Activated CD8-positive, alpha-beta T cell treated with anti-CD3 and anti-CD28 coated beads for 36 hours (primary cell): ENCODE data around the gene GZMB. TPM values are rescaled to one million over a fixed set of nuclear protein-coding genes. Genes with fewer than 3 reads are reported as not detected.

Experiments used
- ATAC-seq: fragments of 200-7000 bp; cut with Tn5 transposase; one replicate; pipeline ENCODE4 v1.10.0; 2021; ENCODE audit warnings: mild to moderate bottlenecking, moderate library complexity
- CTCF ChIA-PET: fragments of 350-600 bp; sonication (Branson Sonifier 250); formaldehyde crosslinking; loops from one replicate; lab custom pipeline; 2021; ENCODE audit warnings: antibody characterized with exemption; lab: Charles Lee
- POLR2A ChIA-PET: fragments of 350-600 bp; sonication (Branson Sonifier 250); formaldehyde crosslinking; loops from one replicate; lab custom pipeline; 2021; ENCODE audit warnings: antibody characterized with exemption; lab: Charles Lee
- DNase-seq: peaks from one replicate; pipeline ENCODE4 v3.0.0-alpha.2; 2020
- H3K27ac Mint-ChIP-seq: one replicate; pipeline ENCODE4 v1.8.0; 2021; ENCODE audit warnings: mild to moderate bottlenecking, mixed read lengths
- H3K27me3 Mint-ChIP-seq: one replicate; pipeline ENCODE4 v1.8.0; 2021; ENCODE audit warnings: mixed read lengths
- H3K36me3 Mint-ChIP-seq: one replicate; pipeline ENCODE4 v1.8.0; 2021; ENCODE audit warnings: low read depth, mixed read lengths
- H3K4me1 Mint-ChIP-seq: one replicate; pipeline ENCODE4 v1.8.0; 2021; ENCODE audit warnings: low read depth, mixed read lengths
- H3K4me3 Mint-ChIP-seq: one replicate; pipeline ENCODE4 v1.8.0; 2021; ENCODE audit warnings: mild to moderate bottlenecking, moderate library complexity, mixed read lengths
- H3K9me3 Mint-ChIP-seq: one replicate; pipeline ENCODE4 v1.8.0; 2021; ENCODE audit warnings: mixed read lengths
- CTCF ChIP-seq: fragments of 200-600 bp; IDR thresholded peaks from one replicate; pipeline ENCODE4 v1.8.0; 2022; ENCODE audit warnings: antibody characterized with exemption, mild to moderate bottlenecking
- intact Hi-C: fragments of 100-400 bp; cut with micrococcal nuclease; formaldehyde crosslinking; loops from one replicate; pipeline ENCODE4 v1.10.0; 2022
- total RNA-seq, 2 experiments: library from RNA; stranded (reverse); gene quantifications; one replicate each; pipeline ENCODE4 v1.2.3, GENCODE V29; 2021

Gene GZMB
- total RNA-seq, 2 experiments from 2014 or later = 1,751 to 1,779 TPM

- no peak for ATAC-seq
- Mint-ChIP-seq H3K4me3 (no peak overlapping the region), H3K27ac (no peak overlapping the region), H3K36me3 (peaks cover 2% of the 10 kb centered on the region), H3K9me3 (peaks cover 2% of the 10 kb centered on the region), H3K27me3 (peaks cover 2% of the 10 kb centered on the region), H3K4me1 (peaks cover 38% of the 10 kb centered on the region)
- intact Hi-C loops = no loop called here
- no peak for DNase-seq
- no peak for TF ChIP-seq CTCF
- CTCF ChIA-PET = no interaction called here
- POLR2A ChIA-PET = no interaction called here
Observed at GRCh38 chr14:24639270-24639669, 5.3 kb upstream of the GZMB start.

DNA sequence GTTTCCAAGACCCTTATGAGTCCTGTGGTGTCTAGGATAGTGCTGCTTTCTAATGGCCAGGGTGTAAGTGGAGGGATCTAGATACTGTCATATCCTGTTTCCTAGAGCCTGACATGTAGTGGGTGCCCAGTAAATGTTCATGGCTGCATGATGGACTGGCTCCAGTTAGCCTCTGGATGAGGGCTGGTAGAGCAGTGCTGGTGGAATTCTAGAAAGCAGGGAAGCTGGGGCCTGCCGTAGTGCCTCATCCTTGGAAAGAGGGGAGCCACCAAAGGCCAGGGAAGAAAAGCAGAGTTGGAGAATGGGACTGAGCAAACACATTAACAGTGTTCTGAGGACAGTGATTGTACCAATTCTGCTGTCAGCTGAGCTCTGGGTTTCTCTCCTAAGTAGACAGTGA lies 637 bp downstream of the GZMB start:
- Mint-ChIP-seq H3K27ac (peak overlapping the region; percentile 95), H3K4me3 (peak overlapping the region; percentile 93), H3K27me3 (peaks cover 2% of the 10 kb centered on the region), H3K9me3 (peaks cover 2% of the 10 kb centered on the region), H3K4me1 (peaks cover 50% of the 10 kb centered on the region), H3K36me3 (peaks cover 48% of the 10 kb centered on the region)
- no peak for DNase-seq
- ATAC-seq = no peak
- no peak for TF ChIP-seq CTCF
- ChIA-PET CTCF (interaction anchor here (0.7 to 4.0 kb wide), 6 partner anchors 21 to 59 kb away, joined by 3 to 20 read pairs (median 5); partner anchors contain the start of gene GZMH), POLR2A (interaction anchor here (1.2 to 2.7 kb wide), 5 partner anchors 29 to 57 kb away, joined by 4 to 18 read pairs (median 7); no protein-coding TSS in a partner anchor)
- intact Hi-C loops = loop anchor here (5.0 kb wide), 1 partner anchor 59 kb away; no protein-coding TSS in a partner anchor

DNA sequence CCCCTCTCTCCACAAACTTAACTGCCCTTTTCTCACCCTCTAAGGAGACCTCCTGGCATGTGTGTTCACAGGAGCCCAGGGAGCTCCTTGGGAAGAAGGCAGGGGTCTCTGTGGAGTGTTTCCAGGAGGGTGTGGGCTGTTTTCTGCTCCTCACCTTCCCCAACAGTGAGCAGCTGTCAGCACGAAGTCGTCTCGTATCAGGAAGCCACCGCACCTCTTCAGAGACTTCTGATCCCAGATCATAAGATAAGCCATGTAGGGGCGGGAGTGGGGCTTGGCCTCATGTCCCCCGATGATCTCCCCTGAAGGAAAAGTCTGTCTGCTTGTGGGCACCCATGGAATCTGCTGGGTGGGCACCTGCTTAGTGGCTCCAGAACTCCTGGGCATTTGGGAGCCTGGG lies 1.2 kb downstream of the GZMB start:
- peaks cover 51% of the 10 kb centered on the region for H3K36me3 Mint-ChIP-seq
- TF ChIP-seq CTCF = no peak
- ChIA-PET POLR2A (interaction anchor here (0.8 to 1.4 kb wide), 3 partner anchors 39 to 58 kb away, joined by 3 to 5 read pairs (median 4); no protein-coding TSS in a partner anchor), CTCF (interaction anchor here (4.0 kb wide), 1 partner anchor 46 kb away, joined by 20 read pairs; no protein-coding TSS in a partner anchor)
- H3K4me1 Mint-ChIP-seq = peaks cover 51% of the 10 kb centered on the region
- peak overlapping the region; percentile 95 for H3K27ac Mint-ChIP-seq
- no peak for ATAC-seq
- intact Hi-C loops = loop anchor here (5.0 kb wide), 1 partner anchor 60 kb away; no protein-coding TSS in a partner anchor
- no peak for DNase-seq
- peaks cover 2% of the 10 kb centered on the region for H3K9me3 Mint-ChIP-seq
- peak overlapping the region; percentile 93 for H3K4me3 Mint-ChIP-seq
- H3K27me3 Mint-ChIP-seq = peaks cover 2% of the 10 kb centered on the region

- peaks cover 48% of the 10 kb centered on the region for H3K4me1 Mint-ChIP-seq
- peaks cover 2% of the 10 kb centered on the region for H3K9me3 Mint-ChIP-seq
- H3K36me3 Mint-ChIP-seq = peaks cover 52% of the 10 kb centered on the region
- no peak for ATAC-seq
- ChIA-PET CTCF (interaction anchor here (4.0 kb wide), 1 partner anchor 47 kb away, joined by 20 read pairs; no protein-coding TSS in a partner anchor), POLR2A (interaction anchor here (0.8 to 1.4 kb wide), 3 partner anchors 40 to 58 kb away, joined by 3 to 5 read pairs (median 4); no protein-coding TSS in a partner anchor)
- TF ChIP-seq CTCF = no peak
- H3K27ac Mint-ChIP-seq = peak overlapping the region; percentile 95
- intact Hi-C loops = loop anchor here (5.0 kb wide), 1 partner anchor 60 kb away; no protein-coding TSS in a partner anchor
- peak overlapping the region; percentile 93 for H3K4me3 Mint-ChIP-seq
- DNase-seq = no peak
- peaks cover 2% of the 10 kb centered on the region for H3K27me3 Mint-ChIP-seq
Observed at GRCh38 chr14:24632336-24632735, 1.7 kb downstream of the GZMB start.

- peak overlapping the region; percentile 95 for H3K27ac Mint-ChIP-seq
- H3K9me3 Mint-ChIP-seq = peaks cover 2% of the 10 kb centered on the region
- ChIA-PET POLR2A (interaction anchor here (0.8 to 1.7 kb wide), 4 partner anchors 23 to 48 kb away, joined by 3 to 5 read pairs (median 4); partner anchors contain the start of gene GZMH), CTCF (interaction anchor here (4.0 kb wide), 1 partner anchor 47 kb away, joined by 20 read pairs; no protein-coding TSS in a partner anchor)
- peaks cover 2% of the 10 kb centered on the region for H3K27me3 Mint-ChIP-seq
- H3K4me1 Mint-ChIP-seq = peaks cover 48% of the 10 kb centered on the region
- no peak for DNase-seq
- intact Hi-C loops = loop anchor here (5.0 kb wide), 1 partner anchor 60 kb away; no protein-coding TSS in a partner anchor
- peak overlapping the region; percentile 93 for H3K4me3 Mint-ChIP-seq
- no peak for TF ChIP-seq CTCF
- H3K36me3 Mint-ChIP-seq = peaks cover 52% of the 10 kb centered on the region
- ATAC-seq = no peak
Observed at GRCh38 chr14:24631749-24632335, 2.1 kb downstream of the GZMB start.
